Activated CD8-positive, alpha-beta memory T cell treated with anti-CD3 and anti-CD28 coated beads, Interleukin-2, amount 50 U/mL, for 4 hours (primary cell): ENCODE results near the gene SERPINE1.

Source experiments
- DNase-seq: peaks from one replicate; pipeline ENCODE4 v3.0.0-alpha.2; 2020

Gene SERPINE1

DNA sequence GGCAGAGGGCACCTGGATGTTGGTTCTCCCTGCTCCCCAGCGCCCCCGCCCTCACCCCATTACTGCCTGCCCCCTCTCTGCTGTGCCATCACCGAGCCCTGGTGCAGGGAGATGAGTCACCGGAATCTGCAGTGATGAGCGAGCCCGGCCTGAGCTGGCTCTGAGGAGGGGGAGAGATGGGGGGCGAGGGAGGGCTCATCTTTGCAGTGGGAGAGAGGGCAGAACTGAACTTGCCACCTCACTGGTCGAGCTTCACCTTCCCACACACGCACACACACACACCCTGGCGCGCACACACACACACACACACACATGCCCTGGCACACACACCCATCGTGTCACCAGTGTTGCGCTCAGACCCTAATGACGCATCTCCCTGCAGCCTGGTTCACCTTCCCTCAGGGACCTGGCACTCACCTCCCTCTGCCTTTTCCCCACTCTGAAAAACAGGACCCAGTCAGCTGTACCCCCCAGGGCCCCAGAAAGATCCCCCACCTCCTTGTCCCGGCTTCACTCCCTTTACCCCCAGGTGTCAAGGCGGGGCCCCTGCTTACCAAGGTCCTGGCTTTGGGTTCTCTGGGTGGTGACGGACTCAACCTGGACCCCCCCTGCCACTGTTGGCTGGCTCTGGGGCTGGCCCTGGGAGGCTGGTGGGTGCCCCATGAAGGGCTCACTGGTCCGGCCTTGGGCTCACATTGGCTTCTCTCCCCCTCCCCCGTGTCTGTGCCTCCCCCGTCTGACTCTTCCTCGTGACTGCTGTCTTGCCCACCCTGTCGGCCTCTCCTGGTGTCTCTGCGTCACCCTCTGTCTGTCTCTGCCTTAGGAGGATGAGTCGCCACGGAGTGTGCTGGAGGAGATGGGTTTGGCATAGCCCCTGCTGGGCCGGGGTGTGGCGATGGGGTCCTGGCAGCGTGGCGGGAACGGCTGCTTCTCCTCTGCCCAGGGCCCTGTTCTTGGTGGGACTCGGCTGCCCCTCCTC is 33.1 kb downstream of the SERPINE1 start:
- no peak for DNase-seq

DNA sequence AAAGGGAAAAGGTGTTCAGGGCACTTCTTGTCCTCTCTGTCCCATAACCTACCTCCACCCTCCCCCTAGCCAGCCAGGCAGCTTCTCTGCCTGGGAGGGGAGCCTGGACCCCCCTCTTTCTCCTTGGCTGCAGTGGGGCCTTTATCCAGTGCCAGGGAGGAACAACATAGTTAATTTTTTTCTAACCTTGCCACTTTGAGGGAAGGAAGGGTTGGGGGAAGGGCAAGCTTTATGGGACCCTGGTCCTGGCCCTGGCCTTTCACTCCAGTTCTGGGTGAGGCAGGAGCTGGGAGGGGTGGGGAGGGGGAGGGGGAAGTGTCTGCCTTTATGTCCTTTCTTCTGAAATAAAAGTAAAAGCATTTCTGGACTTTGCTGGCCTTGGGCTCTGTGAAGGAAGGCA is 34.0 kb downstream of the SERPINE1 start:
- no peak for DNase-seq

DNA sequence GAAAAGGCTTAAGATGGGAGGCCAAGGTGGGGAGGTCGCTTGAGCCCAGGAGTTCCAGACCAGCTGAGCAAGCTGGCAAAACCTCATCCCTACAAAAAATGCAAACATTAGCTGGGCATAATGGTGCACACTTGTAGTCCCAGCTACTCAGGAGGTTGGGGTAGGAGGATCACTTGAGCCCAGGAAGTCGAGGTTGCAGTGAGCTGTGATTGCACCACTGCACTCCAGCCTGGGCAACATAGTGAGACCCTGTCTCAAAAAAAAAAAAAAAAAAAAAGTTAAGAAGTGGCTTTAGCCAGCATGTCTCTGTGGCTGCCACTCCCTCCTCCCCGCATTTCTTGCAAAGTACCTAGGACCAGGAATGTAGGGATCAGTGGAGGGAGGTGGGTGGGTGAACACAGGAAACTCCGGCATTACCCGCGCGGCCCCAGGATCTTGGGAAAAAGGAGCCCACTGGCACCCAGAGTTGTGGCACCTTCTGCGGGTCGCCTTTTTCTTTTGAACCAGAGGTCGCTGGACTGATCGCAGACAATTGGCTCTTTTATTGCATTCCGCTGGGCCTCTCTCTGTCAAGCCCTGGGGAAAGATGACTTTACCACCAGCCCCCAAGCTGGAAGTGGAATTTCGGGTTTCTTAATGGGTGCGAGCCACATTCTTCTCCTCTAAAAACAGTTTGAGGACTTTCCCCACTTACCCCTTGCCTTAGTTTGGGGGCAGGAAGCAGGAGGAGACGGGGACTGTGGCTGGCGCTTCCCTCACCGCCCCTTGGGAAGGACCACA is 35.0 kb downstream of the SERPINE1 start:
- no peak for DNase-seq

DNA sequence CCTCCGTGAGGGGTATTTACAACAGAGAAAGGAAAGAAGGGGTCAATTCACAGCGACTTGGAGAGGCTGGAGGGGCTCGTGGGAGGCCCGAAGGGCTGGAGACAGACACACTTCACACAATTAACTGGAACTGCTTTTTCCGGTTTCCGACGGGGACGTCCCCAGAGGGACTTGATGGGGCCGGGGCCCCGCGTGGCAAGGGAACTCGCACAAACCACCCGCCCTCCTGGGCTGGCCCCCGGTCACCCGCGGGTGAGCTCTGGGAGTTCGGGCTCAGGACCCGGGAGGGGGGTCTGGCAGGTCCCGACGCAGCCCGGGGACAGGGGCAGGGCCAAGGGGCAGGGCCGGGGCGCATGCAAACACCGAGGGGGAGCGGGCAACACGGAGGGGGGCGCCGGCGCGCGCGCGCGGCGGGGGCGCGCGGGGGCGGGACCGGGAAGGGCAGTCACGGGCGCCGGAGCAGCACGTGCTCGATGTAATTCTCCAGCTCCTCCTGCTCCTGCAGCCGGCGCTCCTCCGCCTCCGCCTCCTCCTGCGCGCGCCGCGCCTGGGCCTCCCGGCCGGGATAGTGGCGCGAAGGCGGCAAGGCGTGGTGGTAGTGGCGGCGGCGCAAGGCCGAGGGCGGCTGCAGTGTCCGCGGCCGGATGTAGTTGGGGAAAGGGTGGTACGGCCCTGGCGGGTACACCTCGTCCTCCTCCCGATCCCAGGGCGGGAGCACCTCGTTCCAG is 35.8 kb downstream of the SERPINE1 start:
- no peak for DNase-seq

DNA sequence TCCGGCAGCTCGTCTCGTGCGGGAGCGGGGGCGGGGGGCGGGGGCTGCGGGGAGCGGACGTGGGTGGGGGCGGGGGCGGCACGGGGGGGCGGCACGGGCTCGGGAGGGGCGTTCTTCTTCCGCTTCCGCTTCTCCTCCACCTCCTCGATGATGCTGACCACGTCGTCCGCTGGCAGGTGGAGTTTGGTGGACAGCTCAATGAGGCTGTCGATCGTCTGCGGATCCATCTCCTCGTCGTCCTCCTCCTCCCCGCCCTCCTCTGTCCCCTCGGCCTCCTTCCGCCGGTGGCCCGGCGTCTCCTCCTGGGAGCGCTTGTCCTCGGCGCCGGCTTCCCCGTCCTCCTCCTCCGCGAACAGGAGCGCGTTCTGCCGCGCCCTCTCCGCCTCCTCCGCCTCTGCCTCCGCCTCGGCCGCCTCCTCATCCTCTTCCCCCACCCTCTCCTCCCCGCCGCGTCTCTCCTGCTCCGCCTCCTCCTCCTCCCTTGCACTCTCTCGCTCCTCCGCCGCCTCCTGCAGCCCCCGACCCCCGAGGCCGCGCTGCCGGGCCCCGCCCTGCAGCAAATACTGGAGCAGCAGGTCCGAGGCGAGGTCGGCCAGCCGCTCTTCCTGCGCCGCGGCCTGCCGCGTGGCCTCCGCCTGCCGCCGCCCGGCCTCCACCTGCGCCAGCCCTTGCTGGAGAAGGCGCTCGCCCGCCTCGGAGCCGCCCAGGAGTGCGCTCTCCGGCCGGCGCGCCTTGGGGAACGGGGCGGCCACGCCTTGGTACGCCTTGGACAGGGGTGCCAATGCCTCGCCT is 36.6 kb downstream of the SERPINE1 start:
- DNase-seq: no peak

DNA sequence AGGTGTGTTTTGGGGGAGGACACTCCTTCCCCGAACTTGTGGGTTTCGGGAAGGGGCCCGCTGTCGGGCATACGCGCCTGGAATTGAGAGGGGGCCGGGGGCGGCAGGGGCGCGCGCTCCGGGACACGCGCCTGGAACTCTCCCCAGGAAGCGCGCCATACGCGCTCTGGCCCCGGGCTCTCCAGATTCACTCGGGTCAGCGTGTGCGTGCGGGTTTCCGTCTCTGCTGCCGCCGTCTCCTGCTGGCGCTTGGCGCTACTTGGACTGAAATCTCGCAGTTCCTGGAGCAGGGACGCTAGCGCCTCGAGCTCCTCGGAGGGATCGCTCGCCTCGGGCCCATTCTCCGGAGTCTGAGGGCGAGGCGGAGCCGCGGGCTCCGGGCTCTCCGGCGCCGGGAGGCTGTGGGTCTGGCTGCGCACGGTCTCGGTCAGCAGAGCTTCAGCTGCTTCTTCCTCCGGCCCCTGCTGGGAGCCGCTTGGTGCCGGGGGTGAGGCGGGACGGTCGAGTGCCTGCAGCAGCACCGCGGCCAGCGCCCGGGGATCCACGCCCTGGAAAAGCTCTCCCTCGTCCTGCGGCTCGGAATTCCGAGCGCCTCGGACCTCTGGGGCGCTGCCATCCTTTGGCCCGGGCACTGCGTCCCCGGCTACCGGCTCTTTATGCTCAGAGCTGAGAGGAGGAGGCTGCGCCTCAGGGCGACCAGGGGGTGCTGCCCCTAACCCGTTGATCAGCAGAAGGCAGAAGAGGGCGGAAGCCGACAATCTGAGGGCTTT is 37.4 kb downstream of the SERPINE1 start:
- DNase-seq: no peak

DNA sequence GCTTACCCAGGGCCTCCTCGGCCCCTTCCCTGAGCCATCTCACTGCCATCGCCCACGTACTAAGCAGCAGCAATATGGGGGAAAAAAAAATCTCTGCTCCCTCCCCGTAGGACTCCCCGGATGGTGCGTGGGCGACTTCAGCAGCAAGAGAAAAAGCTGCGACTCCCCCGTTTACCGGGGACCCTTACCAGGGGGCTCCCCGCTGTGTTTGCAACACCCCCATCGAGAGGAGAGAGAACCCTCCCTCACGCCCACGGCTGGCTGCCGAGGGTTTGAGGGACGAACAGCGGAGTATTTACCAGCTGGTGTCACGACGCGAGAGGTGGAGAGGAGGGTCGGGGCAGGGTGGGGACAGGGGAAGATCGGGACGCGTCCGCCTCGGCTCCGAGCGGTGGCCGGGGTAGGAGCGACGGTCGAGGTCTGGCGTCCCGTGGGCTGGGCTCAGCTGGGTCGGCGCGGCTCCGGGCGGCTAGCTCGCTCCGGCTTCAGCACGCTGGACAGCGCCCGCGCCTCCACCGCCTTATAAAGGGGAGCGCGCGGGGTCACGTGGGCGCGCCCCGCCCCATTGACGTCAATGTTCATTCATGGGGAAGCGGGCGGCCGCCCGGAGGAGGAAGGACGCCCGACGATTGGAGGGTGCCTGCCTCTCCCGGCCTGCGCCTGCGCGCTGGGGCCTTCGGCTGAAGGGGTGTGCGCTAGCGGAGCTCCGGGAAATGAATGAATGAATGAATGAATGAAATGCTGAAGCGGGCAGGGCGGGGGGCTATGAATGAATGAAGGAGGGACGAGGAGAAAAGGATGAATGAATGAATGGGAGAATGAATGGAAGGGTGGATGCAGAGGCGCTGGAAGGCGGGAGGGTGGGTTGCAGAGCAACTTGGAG is 38.4 kb downstream of the SERPINE1 start, which contains the start of gene VGF:
TSS of gene VGF (minus strand) at position 495 of the 883 bp plus-strand sequence. CDS start 726 bp downstream, outside the sequence.
- DNase-seq: peak; percentile 92

DNA sequence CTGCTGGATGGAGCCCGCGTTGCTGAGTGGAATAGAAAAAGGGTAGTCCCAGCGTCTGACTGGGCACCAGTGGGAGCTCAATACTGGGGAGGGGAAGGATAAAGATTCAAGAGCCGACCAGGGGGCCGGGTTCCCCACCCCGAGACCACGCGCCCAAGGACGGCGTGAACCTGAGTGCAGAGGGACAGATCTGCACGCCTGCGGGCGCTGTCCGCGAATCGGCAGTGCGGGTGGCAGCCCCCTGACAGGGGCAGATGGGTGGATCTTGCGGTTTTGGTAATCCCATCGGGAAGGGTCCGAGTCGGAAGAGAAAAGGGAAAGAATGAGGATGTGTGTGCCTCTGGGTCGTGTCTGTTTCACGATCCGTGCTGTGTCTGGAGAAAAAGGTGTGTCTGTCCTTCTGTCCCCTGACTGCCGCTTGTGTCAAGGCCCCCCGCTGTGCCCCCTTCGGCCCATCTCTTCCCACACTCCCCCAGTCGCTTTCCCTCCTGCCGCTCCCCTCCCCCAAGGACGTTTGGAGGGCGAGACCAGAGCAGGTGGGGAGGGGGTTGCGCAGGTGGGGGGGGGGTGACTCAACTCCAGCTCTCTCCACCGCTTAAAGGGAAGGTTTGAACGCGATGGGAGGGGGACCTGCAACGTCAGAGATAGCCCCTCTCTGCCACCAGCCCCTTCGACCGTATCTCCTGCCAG is 39.2 kb downstream of the SERPINE1 start:
- DNase-seq: no peak

DNA sequence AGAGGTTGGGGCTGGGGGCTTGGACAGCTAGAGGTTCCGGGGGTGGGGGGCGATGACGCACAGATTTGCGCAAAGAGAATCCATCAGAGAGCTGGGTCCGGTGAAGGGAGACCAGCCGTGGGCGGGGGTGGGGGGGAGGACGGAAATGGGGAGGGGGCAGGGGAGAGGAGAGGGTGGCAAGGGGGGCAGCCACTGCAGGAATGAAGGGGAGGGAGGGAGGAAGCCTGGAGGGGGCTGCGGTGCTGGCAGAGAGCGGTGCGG is 39.7 kb downstream of the SERPINE1 start:
- no peak for DNase-seq

DNA sequence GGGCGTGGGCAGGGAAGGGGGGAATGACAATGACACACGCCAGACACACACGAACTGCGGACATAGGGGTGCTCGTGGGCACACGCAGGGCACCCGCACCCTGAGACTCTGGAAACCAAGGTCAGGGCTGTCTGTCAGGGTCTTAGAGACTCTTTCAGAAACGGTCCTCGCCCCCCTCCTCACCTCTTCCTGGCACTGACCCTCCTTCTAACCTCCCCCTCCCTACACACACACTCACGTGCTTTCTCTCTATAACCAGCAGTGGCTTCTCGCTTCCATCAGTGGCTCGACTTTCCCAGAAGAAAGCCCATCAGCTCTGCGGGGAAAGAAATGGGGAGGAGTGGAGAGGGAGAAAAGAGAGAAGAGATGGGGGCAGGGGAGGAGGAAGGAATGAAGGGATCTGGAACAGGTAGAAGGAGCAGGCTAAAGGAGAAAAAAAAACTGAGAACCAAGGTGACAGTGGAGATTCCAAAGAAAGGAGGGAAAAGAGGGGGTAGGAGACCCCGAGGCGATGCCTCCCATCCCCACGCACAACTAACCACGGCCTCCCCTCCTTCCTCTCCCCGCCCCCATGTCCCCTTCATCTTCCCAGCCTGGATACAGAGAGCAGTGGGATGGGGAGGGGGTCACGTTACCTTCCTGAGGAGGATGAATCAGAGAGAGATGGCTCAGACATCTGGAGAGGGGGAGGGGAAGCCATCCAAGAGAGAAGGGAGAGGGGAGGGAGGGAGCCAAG is 40.2 kb downstream of the SERPINE1 start:
- DNase-seq: peak; percentile 30

DNA sequence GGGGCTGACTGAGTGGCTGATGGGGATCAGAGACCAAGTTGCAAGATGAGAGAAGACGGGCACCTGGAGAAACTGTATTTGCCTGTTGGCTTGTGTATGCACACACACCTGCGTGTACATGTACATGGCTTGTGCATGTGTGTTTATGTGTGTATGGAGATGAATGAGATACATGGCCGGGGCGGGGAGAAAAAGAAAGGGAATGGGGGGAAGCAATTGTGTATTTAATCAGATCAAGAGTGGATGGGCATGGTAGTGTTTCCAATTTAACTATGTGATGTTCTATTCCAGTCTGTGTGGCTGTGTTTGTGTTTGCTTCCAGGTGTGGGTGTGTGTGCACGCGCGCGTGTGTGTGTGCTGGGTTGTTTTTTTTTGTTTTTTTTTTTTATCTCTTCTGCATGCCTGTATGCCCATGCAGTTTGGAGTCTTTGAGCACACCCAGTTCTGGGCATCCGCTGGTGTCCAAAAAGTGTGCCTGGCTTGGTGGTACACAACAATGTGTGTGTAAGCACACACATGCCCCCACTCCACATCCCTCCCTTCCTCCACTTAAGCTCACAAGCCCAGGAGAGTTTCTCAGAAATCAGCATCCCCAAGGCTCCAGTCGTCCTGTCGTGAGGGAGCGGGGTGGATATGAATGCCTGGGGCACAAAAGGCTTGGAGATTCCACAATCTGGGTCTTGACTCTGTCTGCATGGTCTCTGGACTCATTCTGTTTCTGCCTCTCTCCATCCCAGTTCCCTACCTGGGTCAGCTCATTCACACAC is 40.9 kb downstream of the SERPINE1 start:
- DNase-seq: no peak

DNA sequence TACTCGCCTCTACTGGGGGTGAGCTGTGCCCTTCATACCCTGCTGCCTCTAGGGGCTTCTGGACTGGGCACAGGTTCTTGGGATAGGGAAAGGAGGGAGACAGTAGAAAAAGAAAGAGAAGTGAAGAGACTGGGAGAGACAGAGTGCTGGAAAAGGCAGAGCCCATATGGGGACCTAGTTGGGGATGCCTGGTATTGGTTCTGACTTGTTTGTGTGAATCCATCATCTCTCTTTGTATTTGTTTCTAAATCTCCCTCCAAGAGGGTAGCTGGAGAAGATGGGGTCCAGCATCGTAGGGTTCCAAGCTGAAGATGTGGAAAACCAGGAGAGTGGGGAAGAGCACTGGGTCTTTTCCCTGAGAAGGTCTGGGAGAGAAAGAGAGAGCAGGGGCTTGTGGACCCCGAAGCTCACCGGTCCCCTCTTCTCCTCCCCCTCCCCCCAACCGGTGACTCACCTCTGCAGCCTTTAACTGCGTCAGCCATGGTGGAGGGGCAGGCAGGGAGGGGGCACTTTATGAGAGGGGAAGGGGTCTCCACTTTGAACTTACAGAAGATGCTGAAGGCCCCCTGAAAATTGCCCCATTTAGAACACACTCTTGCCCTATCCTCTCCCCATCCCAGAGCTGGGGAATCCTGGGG is 41.6 kb downstream of the SERPINE1 start:
- DNase-seq: peak; percentile 56

DNA sequence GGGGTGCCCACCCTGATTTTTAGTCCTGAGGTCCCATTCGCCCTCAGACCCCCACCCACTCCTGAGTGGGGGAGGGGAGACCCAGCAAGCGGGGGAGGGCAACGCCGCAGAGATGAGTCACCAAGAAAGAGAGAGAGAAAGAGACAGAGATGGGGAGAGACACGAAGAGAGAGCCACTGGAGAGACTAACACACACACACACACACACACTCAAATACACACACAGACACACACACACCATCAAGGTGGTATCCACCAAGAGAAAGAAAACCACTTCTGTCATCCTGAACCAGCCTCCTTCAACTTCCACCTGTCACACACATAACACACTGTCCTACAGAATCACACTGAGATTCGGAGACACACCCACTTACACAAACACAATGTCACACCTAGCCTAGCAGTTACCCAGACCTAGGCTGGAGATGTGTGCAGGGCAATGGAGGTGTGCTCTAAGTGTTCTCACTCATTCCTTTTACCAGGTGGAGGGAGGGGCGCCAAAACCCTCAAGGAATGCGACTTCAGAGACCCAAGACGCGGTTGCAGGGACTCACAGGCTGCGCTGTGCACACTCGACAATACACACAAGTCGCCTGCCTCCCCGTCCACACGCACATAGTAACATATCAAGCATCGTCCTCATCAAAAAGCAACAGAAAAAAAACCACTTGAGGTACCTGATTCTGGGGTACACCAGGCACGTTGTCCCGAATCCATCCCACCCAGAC is 42.4 kb downstream of the SERPINE1 start:
- DNase-seq: peak; percentile 39

DNA sequence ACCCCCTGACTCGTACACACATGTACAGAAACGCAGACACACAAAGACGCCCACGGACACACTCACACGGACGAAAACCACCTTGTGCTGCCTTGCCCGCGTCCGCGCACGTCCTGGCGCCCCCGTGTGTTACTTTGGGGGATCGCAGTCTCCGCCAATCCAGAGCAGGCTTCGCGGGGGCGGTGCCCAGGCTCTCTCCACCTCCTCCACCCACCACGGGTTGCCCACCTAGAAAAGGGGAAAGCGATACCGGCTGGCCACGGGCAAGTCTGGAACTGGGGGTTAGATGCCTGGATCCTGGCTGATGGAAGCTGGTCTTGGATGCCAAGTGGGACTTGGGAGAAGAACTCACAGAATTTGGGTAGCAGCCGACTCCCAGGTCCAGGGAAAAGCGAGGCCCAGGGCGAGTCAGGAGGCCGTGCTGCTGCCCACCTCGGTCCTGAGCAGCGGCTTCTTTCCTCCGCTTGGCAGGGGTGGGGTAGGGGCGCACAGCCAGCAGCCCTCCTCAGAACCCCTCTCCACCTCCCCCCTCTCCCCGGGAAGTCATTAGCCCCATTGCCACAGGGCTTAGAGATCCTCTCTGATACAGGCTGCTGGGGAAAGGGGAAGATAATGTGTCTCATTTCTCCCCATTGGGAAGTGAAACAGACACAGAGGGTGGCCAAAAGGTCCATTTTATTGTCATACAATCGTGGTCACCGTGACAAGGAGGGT is 43.1 kb downstream of the SERPINE1 start:
- DNase-seq: peak; percentile 86

DNA sequence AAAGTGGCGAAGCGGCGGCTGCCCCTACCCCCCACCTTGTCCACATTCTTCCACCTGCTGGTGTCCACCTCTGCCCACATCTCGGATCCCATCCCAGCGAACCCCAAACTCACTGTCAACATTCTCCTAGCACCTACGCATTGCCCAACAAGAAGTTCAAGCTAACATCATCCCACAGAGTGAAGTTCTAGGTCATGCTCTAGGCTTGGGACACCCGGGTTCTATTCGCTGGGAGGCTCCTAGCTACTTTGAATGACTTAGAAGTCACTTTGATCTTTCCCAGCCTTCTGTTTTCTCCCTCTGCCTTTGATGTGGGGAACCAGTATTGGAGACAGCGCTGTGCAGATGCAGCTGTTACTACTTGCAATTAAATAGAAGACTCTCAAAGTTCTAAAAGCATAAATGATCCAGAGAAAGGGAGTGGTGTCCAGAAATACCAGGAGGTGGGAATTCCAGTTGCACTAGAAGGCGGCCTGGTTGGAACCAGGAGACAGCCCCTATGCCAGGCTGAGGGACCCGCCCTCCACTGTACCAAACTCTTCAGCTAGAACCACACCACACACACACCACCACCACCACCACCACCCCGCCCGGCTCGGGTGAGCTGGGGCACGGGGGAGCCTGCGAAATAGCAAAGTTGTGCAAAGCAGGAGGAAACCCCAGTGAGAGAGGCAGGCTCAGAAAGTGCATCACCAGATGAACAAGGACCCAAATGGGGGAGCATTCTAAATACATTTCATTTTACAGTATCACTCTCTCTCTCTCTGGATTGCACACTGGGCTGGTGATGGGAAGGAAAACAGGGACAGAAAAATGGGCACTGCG is 43.9 kb downstream of the SERPINE1 start:
- DNase-seq: no peak

DNA sequence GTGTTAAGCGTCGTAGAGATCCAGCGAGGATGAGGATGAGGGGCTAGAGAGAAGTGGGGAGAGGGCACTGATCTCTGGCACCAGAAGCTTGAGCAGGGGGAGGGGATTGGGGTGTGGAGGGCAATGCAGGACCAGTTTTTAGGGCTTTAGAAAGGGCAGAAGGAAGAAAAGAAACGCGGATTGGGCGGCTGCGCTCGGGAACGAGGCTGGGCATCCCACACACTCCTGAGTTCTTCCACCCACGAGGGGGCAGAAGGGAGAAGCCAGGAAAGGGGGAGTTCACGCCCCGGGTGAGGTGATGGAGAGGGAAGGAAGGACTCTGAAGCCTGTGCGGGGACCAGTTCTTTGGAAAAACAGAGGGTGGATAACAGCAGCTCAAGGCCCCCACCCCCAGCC is 44.5 kb downstream of the SERPINE1 start:
- DNase-seq: no peak
